Middle frontal gyrus (tissue), 1 donor: ENCODE measurements around the gene PHACTR1.

ENCODE experiments used
- DNase-seq: peaks from one replicate; pipeline ENCODE4 v3.0.0-alpha.2; 2015; ENCODE audit warnings: low spot score; ENCODE audit errors: extremely low spot score

The PHACTR1 gene

DNA sequence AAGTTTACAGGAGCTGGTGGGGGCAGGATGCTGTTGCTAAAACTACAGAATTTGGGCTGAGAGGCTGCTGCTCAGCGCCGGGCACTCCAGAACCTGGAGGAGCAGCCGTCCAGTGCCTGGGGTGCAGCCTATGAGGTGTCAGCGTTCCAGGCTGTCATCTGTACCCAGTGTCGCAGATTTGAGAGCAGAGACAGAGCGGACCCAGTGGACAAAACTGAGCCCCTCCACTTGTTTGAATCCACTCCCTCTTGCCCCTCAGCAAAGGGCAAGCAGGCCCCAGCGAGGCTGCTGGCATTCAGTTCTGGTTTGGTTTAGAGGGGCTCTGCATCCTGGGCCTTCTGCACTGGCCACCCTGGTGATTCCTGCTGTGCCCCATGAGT lies 467.5 kb downstream of the PHACTR1 start:
- DNase-seq, result no peak

DNA sequence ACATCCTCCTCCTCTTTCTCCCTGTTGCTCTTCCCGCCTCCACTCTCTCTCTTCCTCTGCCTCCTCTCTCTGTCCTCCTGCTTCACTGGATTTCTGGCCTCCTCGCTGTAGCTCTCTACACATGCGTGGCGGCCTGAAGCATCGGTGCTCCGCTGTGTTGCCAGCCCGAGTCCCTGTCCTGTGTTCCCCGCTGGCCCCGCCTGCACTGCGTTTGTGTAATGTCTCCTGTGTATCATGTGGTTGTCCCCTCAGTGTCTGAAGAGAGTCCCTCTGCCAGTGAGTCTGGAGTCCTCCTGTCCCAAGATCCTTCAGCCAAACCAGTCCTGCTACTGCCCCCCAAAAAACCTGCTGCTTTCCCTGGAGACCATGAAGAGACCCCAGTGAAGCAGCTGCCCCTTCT lies 468.0 kb downstream of the PHACTR1 start:
- DNase-seq, result no peak

DNA sequence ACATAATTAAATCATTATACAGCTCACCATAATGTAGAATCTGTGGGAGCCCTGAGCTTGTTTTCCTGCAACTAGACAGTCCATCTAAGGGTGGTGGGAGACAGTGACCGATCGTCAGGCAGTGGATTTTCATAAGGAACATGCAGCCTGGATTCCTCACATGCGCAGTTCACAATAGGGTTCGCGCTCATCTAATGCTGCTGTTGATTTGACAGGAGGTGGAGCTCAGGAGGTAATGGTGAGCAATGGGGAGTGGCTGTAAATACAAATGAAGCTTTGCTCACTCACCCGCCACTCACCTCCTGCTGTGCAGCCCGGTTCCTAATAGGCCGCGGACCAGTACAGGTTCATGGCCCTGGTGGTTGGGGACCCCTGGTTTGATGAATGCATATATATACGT lies 470.3 kb downstream of the PHACTR1 start:
- DNase-seq, result no peak

DNA sequence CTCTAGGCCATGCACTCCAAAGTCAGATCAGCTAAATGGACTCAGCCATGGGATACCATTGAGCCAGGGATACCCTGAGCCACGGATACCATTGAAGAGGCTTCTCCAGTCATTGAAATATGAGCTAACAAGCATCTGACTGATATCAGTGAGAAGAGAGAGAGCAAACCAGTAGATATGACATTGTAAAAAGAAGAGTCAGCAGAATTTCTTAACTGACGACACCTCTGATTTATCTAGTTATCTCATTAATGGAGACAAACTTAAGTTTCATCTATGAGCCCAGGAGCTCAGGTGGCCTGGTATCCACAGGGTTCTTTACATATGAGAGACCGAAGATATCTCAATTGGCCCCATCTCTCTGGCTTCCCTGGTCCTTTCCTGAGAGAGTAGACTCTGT lies 471.1 kb downstream of the PHACTR1 start:
- no peak for DNase-seq

DNA sequence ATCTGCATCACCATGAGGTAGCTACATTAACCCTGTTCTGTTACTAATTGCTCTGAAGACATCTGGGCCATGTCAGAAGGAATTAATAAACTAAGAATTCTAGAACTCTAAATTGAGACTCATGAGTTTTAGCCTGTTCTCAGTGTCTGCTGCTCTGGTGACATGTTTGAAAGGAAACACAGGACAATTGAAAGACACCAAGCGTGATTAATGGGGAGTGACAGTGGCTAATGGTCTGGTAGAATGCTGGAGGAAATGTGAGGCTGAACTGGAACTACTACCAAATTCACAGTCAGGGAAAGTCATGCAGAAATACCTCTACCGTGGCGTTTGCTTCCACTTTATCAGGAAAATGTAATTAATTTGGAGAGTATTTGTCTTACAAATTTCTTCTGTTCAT lies 471.7 kb downstream of the PHACTR1 start:
- DNase-seq, result no peak

DNA sequence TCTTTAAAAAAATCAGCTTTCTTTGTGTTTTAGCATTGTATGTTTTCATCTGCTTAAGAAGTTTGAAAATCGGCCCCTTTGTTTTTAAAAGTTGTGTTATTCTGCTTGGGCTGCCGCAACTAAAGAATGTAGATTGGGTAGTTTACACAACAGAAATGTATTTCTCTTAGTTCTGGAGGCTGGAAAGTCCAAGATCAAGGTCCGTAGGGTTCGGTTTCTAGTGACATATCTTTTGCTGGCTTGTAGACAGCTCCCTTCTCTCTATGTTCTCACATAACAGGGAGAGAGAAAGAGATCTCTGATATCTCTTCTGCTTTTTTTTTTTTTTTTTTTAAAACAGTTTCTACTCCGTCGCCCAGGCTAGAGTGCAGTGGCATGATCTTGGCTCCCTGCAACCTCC lies 473.1 kb downstream of the PHACTR1 start:
- DNase-seq, result no peak

DNA sequence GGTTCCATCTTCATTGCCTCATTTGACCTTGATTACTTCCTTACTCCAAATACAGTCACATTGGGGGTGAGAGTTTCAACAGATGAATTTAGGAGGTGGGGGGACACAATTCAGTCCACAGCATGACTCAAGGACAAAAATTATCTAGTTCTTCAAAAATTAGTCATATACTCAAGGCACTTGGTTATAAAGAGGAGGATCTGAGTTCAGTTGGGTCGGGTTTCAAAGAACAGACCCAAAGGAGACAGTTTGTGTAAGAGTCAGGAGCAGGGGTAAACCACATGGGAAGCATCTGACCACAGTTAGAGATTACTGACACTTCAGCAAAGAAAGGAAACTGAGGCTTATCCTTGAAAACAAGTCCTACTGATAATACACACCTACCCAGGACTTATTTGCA lies 473.8 kb downstream of the PHACTR1 start:
- no peak for DNase-seq

DNA sequence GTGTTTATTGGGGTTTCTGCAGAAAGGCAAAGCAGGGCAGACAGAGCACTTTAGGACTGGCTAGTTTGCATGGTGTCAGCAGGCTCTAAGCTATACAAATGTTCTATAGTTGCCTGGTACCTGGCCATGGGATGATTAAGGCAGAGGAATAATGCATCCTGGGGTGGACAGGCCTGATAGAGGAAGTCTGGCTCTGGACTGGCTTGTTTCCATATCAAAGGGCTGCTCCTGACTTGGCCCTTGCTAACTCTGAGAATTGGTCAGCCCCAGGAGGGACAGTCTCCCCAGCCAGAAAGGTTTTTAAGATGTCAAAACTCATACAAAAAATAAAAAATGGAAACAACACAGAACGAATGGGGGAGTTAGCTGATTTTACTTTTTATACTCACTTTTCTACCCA lies 474.9 kb downstream of the PHACTR1 start:
- no peak for DNase-seq

DNA sequence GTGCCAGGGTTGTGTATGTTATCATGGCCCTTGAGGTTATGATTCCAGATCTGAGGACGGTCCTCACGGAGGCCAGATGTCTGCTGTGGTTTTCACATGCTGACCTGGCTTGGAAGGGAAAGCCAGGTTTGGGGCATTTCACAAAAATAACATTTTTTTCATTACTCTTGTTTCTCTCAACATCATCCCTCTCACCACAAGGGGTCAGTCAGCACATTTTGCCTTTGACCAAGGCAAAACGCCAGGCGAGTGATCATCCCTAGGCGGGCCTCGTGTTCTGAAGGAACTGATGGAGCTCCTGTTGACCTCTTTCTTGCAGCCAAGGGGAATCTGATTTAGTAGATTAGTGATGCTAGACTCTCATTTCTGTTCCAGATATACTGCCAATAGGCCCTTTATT lies 478.3 kb downstream of the PHACTR1 start:
- no peak for DNase-seq

DNA sequence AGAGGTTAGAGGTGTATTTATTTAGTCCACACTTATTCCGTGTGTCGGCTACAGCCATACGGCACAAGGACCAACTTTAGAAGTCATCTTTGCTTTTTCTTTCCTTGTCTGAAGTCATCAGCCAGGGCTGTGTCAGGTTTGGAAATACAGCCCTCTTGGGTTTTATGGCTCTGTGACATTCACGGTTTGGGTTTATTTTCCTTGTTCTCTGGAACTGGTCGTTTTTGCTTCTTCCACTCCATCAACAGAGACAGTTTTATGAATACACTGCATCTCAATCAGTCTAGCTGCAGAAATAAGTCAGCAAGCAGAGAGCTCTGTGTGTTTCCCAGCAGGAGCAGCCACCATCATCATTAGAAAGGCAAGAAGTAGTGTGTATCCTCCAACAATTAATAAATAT lies 479.2 kb downstream of the PHACTR1 start:
- DNase-seq, result no peak

DNA sequence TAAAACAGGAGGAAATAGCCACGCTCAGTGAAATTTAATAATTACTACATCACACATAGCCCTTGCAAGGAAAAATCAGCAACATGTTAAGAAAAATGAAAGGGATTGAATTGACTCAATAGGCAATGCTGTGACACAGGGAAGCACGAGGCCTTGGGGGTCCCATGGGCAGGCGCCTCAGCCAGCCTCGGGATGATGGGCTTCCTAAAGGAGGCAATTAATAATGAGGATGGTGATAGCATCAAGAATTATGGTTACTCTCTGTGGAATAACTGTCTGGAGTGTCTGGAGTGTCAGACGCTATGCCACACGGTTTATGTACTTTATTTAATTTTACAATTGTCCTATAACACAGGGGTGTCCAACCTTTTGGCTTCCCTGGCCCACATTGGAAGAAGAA lies 481.6 kb downstream of the PHACTR1 start:
- DNase-seq, result no peak

DNA sequence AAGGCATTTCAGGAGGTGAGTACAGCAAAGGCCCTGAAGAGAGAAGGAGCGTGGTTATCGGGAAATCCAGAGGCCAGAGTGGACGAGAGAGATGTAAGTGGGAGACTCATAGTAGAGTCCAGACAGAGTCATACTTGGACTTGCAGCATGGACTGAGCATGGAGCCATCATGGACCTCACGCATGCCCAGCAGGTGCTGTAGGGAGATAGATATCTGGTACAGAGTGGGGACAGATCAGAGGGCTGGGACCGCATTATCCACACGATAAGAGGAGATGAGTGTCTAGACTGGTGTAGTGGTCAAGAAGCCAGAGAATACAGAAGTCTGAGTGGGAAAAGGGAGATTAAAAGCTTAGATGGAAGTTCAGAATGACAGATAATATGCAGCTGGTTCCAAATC lies 484.8 kb downstream of the PHACTR1 start:
- DNase-seq, result no peak

DNA sequence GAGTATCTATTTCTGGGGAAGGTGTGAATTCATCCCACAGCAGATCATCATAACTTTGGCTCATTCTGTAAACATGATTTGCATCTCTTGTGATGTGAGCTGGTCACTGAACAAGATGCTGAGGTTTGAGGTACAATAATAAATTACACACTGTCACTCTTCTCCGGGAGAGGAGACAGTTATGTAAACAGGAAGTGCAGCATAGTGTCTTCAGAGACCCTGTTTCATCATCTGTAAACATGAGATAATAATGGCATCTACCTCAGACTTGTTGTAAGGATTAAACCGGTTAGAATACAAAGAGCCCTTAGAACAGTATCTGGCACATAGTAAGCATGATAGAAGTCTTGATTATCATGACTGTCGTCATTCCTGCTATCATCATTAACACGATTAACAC lies 486.6 kb downstream of the PHACTR1 start:
- no peak for DNase-seq

DNA sequence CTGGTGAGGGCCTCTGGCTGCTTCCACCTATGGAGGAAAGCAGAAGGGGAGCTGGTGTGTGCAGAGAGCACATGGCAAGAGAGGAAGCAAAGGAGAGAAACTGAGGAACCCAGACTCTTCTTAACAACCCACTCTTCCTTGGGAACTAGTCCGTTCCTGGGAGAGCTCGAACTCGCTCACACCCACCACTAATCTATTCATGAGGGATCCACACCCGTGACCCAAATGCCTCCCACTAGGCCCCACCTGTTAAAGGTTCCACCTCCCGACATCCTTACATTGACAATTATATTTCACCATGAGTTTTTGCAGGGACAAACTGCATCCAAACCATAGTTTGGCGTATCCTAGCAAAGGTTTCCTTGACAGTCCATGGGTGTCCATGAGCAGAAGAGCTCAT lies 488.5 kb downstream of the PHACTR1 start:
- no peak for DNase-seq

DNA sequence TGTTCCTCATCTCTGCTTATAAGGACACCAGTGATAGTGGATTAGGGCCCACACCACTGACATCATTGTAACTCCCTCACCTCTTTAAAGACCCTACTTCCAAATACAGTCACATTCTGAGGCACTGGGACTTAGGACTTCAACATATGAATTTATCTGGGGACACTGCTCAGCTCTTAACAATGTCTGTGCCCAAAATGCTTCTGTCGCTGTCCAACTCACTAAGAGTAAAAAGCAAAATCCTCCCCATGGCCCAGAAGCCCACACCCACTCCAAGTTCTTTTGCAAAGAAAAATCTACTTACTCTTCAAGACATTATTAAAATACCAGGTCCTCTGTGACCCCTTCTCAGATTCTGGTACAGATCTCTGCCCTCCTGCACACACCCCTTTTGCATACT lies 495.5 kb downstream of the PHACTR1 start:
- no peak for DNase-seq

DNA sequence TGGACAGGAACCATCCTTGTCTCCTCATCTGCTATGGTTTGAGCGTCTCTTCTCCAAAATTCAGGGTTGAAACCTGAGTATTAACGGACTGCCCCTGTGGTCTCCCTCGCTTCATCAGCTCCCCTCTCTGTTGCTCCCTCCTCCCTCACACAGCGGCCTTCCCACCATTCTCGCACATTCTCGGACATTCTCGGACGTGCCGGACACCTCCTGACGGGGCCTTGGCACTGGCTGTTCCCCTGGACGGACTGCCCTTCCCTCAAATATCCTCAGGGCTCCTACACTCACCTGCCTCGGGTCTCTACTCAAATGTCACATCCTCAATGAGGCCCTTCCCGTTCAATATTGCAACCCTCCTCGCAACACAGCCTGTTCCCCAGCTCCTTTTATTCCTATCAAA lies 496.0 kb downstream of the PHACTR1 start:
- no peak for DNase-seq

DNA sequence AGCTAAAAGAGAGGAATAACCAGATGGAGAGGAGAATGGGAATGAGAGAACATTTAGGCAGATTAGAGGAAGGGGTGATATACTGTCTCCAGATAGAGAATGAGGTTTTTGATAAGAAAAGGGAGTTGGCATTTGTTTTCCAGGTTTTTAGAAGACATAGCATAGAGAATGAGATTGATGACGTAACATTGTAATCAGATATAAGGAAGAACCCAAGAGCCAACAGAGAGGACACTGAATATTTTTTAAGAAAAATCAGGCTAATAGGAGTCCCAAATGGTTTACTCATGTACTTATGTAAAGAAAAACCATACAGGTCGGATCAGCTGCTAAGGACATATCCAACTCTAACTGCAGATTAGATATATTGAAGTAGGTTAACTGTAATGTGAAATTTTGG lies 498.8 kb downstream of the PHACTR1 start:
- DNase-seq, result no peak

DNA sequence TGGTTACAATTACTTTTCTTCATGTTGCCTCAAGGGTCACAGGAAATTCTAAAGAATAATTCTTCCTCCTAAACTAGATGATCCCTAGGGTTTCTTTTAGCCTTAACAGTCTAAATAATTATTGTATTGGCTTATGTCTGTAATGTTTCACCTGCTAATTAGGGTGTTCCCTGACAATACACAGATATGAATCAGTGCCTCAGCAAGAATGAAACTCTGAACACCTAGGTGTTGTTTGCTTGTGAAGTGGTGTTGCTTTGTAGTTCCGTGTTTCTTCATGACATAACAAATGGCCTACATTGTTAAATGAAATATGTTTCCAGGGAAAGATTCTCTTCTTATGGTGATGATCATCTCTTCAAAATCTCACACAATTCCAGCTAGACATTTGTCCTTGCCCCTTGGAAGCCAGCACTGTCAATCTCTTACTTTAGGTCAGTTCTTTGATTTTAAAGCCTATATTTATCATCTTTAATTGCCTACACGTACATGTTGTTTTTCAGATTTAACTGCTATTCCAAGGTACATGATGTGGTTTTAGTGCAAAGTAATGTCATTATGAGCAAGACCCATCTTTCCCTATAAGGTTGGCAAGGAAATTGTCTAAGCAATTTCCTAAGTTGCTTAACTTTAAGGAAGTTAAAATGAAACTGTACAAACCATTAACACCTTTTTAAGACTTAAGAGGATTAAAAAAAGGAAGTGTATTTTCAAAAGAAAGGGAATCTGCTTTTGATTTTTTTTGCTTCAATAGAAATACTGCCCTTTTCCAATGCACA lies 499.9 kb downstream of the PHACTR1 start:
- no peak for DNase-seq

DNA sequence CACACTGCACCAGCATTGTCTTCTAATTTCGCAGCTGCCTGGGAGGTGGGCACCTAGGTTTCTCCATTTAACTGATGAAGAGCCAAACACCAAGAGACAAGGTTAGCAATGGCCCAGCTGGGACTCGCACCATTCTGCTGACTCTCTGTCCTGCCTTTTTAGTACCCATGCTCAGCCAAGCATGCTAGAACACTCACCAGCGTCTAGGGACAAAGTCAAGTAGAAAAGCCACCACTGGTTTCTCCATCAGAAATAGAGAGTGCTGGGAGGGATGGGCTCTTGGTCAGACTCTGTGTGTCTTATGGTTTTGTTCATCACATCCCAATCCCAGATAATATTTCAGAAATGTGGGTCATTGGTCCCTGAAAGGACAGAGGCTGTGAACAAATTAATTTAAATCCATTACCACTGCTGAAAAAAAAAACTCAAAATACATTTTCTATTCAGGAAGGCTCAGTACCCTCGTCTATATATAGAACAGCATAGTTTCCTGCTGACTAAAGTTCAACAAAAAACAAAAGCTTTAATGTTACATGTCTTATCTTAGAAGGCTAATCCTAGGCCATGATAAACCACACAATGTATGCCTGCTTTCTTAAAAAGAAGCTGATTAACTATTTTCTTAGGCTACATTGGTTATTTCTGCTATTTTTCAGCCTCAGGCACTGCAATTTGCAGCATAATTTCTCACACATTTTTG lies 500.8 kb downstream of the PHACTR1 start:
- DNase-seq, result no peak

DNA sequence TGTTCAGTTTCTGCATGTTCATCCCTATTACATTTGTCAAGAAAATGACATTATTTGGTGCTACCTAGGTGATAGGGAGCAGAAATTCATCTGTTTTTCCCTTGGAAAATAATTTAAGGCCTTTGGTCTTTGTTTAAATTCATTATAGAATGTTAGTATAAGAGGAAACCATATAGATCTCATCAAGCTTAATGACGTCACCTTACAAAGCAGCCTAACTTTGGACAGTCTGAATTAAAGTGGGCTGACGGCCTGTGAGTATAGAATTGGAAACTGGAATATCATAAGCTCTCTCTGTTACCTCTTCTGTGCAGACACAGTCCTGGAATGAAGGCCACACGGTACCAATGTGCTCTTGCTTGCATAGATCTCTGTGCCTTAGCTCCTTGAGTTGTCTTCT lies 503.7 kb downstream of the PHACTR1 start:
- DNase-seq, result no peak

DNA sequence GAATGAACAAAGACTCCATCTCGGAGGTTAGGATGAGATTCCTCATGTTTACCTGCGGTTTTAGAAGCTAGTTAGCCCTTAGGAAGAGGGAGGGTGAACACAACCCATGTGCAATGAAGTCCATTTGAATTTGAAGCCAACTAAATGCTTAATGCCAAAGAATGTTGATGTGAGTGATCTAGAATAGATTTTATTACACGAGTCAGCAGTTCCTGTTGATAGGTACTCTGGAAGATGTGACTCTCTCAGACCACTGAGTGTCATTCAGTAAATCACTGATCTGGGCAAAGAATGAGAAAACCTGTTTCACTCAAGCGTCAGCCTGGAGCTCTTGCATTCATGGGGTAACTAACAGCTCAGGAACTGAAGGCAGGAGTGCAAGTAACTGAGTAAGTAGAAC lies 505.5 kb downstream of the PHACTR1 start:
- DNase-seq, result no peak

DNA sequence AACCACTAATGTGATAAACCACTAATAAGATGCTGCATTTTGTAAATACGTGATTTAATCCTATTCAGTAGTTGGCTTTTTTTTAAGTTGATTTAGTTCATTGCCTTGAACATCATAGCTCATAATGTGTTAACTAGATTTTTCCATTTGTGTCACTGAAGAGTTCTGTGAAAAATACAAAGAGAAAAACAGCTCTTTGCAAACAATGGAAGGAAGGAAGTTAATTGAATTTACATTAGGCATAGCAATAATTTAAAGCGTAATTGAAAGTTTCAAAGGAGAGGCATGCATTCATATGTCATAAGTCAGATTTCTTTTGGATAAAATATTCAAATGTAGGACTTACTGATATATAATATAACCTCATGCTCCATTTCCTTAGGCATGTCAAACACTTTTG lies 509.5 kb downstream of the PHACTR1 start:
- DNase-seq, result no peak
